Suprapubic skin (tissue), 4 donors: ENCODE measurements around the gene DARS1. TPM values are rescaled to one million over a fixed set of nuclear protein-coding genes. Genes with fewer than 3 reads are reported as not detected.

Source experiments
- DNase-seq, 2 donors: peaks; one replicate each; pipeline ENCODE4 v3.0.0-alpha.2; 2019; ENCODE audit warnings: low spot score in 2 of 2
- H3K27ac ChIP-seq: fragments of 200-600 bp; sonication (generic); one replicate; pipeline ENCODE4 v1.5.1; 2019
- H3K27me3 ChIP-seq: fragments of 200-600 bp; sonication (generic); one replicate; pipeline ENCODE4 v1.5.1; 2019
- H3K36me3 ChIP-seq: fragments of 200-600 bp; sonication (generic); one replicate; pipeline ENCODE4 v1.5.1; 2019
- H3K4me1 ChIP-seq: fragments of 200-600 bp; sonication (generic); one replicate; pipeline ENCODE4 v1.5.1; 2019
- H3K4me3 ChIP-seq: fragments of 200-600 bp; sonication (generic); one replicate; pipeline ENCODE4 v1.5.1; 2019; ENCODE audit warnings: mild to moderate bottlenecking
- H3K9me3 ChIP-seq: fragments of 200-600 bp; sonication (generic); one replicate; pipeline ENCODE4 v1.5.1; 2019
- CTCF ChIP-seq, 2 donors: fragments of 200-600 bp in 1 of 2; fragments of 450-650 bp in 1 of 2; sonication (generic) in 1 of 2; IDR thresholded peaks; one replicate each; pipeline ENCODE4 v1.5.1; 2016 to 2019; ENCODE audit warnings: antibody characterized with exemption in 2 of 2, mild to moderate bottlenecking in 1 of 2, moderate library complexity in 1 of 2
- EP300 ChIP-seq: sonication (generic); formaldehyde crosslinking; IDR thresholded peaks from one replicate; pipeline ENCODE4 v1.6.1; 2017; ENCODE audit warnings: antibody characterized with exemption
- POLR2A ChIP-seq, 2 donors: fragments of 450-650 bp; IDR thresholded peaks; one replicate each; pipeline ENCODE4 v1.6.1; 2017; ENCODE audit warnings: antibody characterized with exemption in 2 of 2, mild to moderate bottlenecking in 2 of 2, moderate library complexity in 2 of 2
- POLR2AphosphoS5 ChIP-seq, 3 donors: sonication (generic); formaldehyde crosslinking; IDR thresholded peaks; one replicate each; pipeline ENCODE4 v1.6.1; 2017; ENCODE audit warnings: antibody characterized with exemption in 3 of 3
- WGBS: methylation state at CpG from one replicate; pipeline ENCODE4 v1.1.5; 2018; 5-methylcytosine and 5-hydroxymethylcytosine counted together
- total RNA-seq, 4 donors: library from RNA; depleted of rRNA; stranded (reverse); fragments of >200 nt; gene quantifications; one replicate each; pipeline ENCODE4 v1.1.0, GENCODE V29; 2016

The DARS1 gene
- total RNA-seq, 4 donors from 2014 or later: 63.1 to 82.6 (median 67.4) TPM

- Histone ChIP-seq H3K36me3 (no peaks in the 10 kb centered on the region), H3K9me3 (no peaks in the 10 kb centered on the region), H3K27ac (no peak overlapping the region), H3K4me3 (no peak overlapping the region), H3K27me3 (no peaks in the 10 kb centered on the region), H3K4me1 (no peaks in the 10 kb centered on the region)
- no peak for DNase-seq
- WGBS: 77% methylated on average over 3 of the region's 3 CpGs
- TF ChIP-seq EP300 (no peak), POLR2A (IDR thresholded peaks at IDR 0.05) (no peak), POLR2AphosphoS5 (IDR thresholded peaks at IDR 0.05) (no peak), CTCF (IDR thresholded peaks at IDR 0.05) (no peak)
Measured at GRCh38 chr2:136005462-136006196, 20.2 kb upstream of the DARS1 start.

GRCh38 chr2:136004965-136005364 lies 19.5 kb upstream of the DARS1 start:
- WGBS: 83% methylated on average over 3 of the region's 3 CpGs
- TF ChIP-seq POLR2AphosphoS5 (IDR thresholded peaks at IDR 0.05) (no peak), POLR2A (IDR thresholded peaks at IDR 0.05) (no peak), CTCF (IDR thresholded peaks at IDR 0.05) (no peak), EP300 (no peak)
- H3K36me3 ChIP-seq: no peaks in the 10 kb centered on the region
- H3K4me1 ChIP-seq: no peaks in the 10 kb centered on the region
- no peak for DNase-seq
- H3K9me3 ChIP-seq: no peaks in the 10 kb centered on the region
- no peak overlapping the region for H3K27ac ChIP-seq
- H3K27me3 ChIP-seq: no peaks in the 10 kb centered on the region
- no peak overlapping the region for H3K4me3 ChIP-seq

- DNase-seq: no peak
- no peak overlapping the region for H3K27ac ChIP-seq
- WGBS: 86% methylated on average over 1 of the region's 1 CpG
Measured at GRCh38 chr2:136001131-136001530, 15.7 kb upstream of the DARS1 start.

GRCh38 chr2:136000502-136000901 lies 15.1 kb upstream of the DARS1 start:
- no peak overlapping the region for H3K4me3 ChIP-seq
- no peaks in the 10 kb centered on the region for H3K9me3 ChIP-seq
- WGBS: 58% methylated on average over 2 of the region's 2 CpGs
- no peak for DNase-seq
- no peaks in the 10 kb centered on the region for H3K4me1 ChIP-seq
- no peaks in the 10 kb centered on the region for H3K27me3 ChIP-seq
- TF ChIP-seq POLR2A (IDR thresholded peaks at IDR 0.05) (no peak), EP300 (no peak), POLR2AphosphoS5 (IDR thresholded peaks at IDR 0.05) (no peak), CTCF (IDR thresholded peaks at IDR 0.05) (no peak)
- no peak overlapping the region for H3K27ac ChIP-seq
- no peaks in the 10 kb centered on the region for H3K36me3 ChIP-seq

More at GRCh38 chr2:136001131-136001530, 15.7 kb upstream of the DARS1 start:
- Histone ChIP-seq H3K36me3 (no peaks in the 10 kb centered on the region), H3K4me1 (no peaks in the 10 kb centered on the region), H3K4me3 (no peak overlapping the region), H3K9me3 (no peaks in the 10 kb centered on the region), H3K27me3 (no peaks in the 10 kb centered on the region)
- no peak for TF ChIP-seq CTCF (IDR thresholded peaks at IDR 0.05)
- no peak for TF ChIP-seq POLR2AphosphoS5 (IDR thresholded peaks at IDR 0.05)
- no peak for TF ChIP-seq EP300
- no peak for TF ChIP-seq POLR2A (IDR thresholded peaks at IDR 0.05)

- TF ChIP-seq POLR2A (IDR thresholded peaks at IDR 0.05) (no peak), CTCF (IDR thresholded peaks at IDR 0.05) (no peak), EP300 (no peak), POLR2AphosphoS5 (IDR thresholded peaks at IDR 0.05) (no peak)
- DNase-seq: no peak
- Histone ChIP-seq H3K27me3 (no peaks in the 10 kb centered on the region), H3K9me3 (no peaks in the 10 kb centered on the region), H3K36me3 (no peaks in the 10 kb centered on the region), H3K27ac (no peak overlapping the region), H3K4me3 (no peak overlapping the region), H3K4me1 (no peaks in the 10 kb centered on the region)
- WGBS: 74% methylated on average over 4 of the region's 4 CpGs
Measured at GRCh38 chr2:135999899-136000298, 14.5 kb upstream of the DARS1 start.
